Gastrocnemius medialis (tissue), 4 donors: ENCODE measurements around the gene APC.

Experiments used
- POLR2A ChIP-seq, 2 donors: fragments of 450-650 bp; IDR thresholded peaks; one replicate each; pipeline ENCODE4 v1.6.1; 2017; ENCODE audit warnings: antibody characterized with exemption in 2 of 2, mild to moderate bottlenecking in 2 of 2, moderate library complexity in 2 of 2
- TF ChIP-seq, protein P1 (sequence below), 5 experiments: fragments of 450-650 bp in 3 of 5; fragments of 200-600 bp in 2 of 5; sonication (generic) in 2 of 5; IDR thresholded peaks in 4 of 5; conservative IDR thresholded peaks in 1 of 5; 1 replicate in 4 of 5; 2 replicates in 1 of 5; pipeline ENCODE4 v1.5.1; 2016 to 2019; ENCODE audit warnings: antibody characterized with exemption in 5 of 5, mild to moderate bottlenecking in 3 of 5, moderate library complexity in 3 of 5

DNA sequence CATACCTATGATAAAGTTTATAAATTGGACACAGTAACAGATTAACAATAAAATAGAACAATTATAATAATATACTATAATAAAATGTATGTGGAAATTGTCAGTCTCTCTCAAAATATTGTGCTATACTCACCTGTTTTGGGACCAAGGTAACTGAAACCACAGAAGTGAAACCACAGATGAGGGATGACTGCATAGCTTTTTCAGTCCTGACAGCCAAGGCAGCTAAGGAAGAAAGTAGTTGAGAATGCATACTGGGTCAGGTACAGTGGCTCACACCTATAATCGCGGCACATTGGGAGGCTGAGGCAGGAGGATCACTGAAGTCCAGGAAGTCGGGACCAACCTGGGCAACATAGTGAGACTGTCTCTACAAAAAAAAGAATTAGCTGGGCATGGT, 132.3 kb downstream of the APC start:
- TF ChIP-seq, protein P1, sequence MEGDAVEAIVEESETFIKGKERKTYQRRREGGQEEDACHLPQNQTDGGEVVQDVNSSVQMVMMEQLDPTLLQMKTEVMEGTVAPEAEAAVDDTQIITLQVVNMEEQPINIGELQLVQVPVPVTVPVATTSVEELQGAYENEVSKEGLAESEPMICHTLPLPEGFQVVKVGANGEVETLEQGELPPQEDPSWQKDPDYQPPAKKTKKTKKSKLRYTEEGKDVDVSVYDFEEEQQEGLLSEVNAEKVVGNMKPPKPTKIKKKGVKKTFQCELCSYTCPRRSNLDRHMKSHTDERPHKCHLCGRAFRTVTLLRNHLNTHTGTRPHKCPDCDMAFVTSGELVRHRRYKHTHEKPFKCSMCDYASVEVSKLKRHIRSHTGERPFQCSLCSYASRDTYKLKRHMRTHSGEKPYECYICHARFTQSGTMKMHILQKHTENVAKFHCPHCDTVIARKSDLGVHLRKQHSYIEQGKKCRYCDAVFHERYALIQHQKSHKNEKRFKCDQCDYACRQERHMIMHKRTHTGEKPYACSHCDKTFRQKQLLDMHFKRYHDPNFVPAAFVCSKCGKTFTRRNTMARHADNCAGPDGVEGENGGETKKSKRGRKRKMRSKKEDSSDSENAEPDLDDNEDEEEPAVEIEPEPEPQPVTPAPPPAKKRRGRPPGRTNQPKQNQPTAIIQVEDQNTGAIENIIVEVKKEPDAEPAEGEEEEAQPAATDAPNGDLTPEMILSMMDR (IDR thresholded peaks at IDR 0.05 in 4 of 5, conservative IDR thresholded peaks at IDR 0.05 in 1 of 5): no peak
- no peak for TF ChIP-seq POLR2A (IDR thresholded peaks at IDR 0.05)
